Erythroblast (primary cell): ENCODE data around the gene MTO1.
"Not testable (repeated sequence)": the region's sequence is repeated elsewhere in the genome, so short reads cannot be mapped to it uniquely, and the experiment has no call there.

ENCODE experiments used
- GATA1 ChIP-seq: IDR thresholded peaks from 2 replicates; pipeline ENCODE4 v1.6.1; 2011; ENCODE audit warnings: low read depth, mild to moderate bottlenecking, control low read depth, low read length, moderate library complexity
- POLR2A ChIP-seq: IDR thresholded peaks from 2 replicates; pipeline ENCODE4 v1.6.1; 2011; ENCODE audit warnings: mild to moderate bottlenecking, low read length

DNA sequence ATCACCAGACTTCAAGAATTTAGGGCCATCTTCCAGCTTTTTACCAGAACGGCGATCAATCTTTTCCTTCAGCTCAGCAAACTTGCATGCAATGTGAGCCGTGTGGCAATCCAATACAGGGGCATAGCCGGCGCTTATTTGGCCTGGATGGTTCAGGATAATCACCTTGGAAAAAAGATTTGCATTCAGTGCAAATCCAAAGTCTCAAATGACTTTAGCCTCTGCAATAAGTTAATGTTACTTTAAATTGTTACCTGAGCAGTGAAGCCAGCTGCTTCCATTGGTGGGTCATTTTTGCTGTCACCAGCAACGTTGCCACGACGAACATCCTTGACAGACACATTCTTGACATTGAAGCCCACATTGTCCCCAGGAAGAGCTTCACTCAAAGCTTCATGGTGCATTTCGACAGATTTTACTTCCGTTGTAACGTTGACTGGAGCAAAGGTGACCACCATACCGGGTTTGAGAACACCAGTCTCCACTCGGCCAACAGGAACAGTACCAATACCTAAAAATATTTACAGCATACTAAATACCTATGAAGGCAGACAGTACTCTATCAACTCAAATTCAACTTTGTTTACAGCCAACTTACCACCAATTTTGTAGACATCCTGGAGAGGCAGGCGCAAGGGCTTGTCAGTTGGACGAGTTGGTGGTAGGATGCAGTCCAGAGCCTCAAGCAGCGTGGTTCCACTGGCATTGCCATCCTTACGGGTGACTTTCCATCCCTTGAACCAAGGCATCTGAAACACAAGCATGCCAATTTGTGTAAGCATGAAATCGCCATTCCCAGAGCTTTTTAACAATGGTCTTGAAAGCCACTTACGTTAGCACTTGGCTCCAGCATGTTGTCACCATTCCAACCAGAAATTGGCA is 56.8 kb downstream of the MTO1 start:
- TF ChIP-seq POLR2A, GATA1: not testable (repeated sequence)
